ENCODE measurements around the gene ABI3BP.

Gene ABI3BP

DNA sequence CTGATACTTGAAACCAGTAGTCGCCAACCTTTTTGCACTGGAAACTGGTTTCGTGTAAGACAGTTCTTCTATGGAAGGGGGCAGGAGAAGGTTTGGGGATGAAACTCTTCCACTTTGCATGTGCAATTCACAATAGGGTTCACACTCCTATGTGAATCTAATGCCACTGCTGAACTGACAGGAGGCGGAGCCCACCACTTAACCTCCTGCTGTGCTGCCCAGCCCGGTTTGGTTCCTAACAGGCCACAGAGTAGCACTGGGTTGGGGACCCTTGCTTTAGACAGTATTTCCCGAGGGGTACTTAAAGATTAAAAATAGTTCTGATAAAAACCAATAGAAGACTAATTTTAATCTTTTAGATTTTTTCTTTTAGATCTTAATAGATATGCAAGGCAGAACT is 272.8 kb downstream of the ABI3BP start:
- DNase-seq (ENCODE audit: low spot score), result no peak

DNA sequence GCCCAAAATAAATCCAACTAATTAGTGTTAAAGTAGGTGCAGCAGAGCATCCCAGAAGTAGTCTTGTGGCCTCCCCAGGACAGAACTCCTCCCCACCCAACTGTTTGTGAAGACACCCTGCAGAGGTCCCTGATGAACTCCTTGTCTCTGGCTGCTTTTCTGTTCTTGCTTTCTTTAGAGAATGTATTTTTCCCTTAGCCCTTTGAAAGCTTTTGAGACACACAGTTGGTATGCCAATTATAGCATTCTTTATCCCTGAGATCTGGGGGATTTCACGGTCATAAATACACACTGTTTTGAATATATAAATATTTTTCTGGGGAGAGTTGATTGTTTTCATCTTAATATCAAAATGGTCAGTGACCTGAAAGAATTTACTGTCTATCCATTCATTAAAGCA is 274.1 kb downstream of the ABI3BP start:
- DNase-seq (ENCODE audit: low spot score), result no peak

- no peak for DNase-seq (ENCODE audit: low spot score)
Measured at GRCh38 chr3:100717637-100718487, 275.4 kb downstream of the ABI3BP start.

DNA sequence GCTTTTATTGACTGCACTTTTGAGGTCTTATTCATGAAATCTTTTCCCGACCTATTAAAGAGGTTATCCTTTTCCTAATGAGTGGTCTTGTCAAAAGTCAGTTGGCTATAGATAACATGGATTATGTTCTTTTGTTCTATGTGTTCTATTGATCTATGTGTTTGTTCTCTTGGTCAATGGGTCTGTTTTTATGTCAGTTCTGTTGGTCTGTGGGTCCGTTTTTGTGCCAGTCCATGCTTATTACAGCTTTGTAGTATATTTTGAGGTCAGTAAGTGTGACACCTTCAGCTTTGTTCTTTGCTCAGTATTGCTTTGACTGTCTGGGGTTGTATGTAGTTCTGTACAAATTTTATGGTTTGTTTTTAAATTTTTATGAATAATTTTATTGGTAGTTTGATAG is 276.2 kb downstream of the ABI3BP start:
- no peak for DNase-seq (ENCODE audit: low spot score)

DNA sequence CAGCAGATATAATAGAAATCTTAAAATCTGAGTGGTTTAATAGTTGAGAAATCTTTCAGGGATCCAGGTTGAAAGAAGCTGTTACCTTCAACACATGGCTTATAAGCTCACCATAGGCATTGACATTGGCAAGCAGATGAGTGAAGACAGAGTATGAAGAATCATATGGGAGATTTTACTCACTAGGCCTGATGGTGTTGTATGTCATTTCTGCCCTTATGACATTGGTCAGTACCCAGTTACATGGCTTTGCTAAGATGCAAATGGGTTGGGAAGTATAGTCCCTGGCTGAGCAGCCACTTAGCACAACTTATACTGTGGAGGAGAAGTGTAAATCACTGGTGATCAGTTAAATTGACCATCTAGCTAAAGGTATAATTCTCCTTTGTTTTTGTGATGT is 278.0 kb downstream of the ABI3BP start:
- DNase-seq (ENCODE audit: low spot score), result no peak

DNA sequence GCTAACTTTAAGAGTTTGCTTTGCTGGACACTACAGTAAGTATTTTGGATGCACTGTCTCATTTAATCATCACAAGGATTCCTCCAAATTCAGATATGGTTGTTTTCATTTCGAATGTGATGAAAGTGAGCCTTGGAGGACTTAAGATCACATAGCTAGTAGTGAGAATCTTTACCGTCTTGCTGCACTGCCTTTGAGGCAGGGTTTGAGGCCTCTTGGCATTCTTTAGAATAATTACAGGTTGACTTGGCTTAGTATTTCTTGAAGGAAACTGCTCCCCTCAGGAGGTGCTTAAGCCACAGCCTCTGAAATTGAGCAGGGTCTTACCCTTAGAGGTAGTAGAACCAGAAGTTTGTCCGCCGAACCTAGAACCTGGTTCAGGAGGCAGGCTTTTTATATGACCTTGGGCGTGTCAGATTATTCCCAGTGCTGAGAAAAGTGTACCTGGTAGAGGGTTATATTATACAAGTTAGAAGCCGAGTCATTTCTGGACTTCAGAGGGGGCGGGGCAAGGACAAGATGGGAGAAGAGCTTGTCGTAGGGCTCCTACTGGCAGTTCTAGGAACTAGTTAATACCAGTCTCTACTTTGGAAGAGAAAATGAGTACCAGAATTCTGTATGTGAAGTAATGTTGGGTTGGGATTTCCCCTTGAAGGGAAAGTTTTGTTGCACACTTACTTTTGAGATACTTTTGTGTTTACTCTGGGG is 282.8 kb downstream of the ABI3BP start:
- no peak for DNase-seq (ENCODE audit: low spot score)

DNA sequence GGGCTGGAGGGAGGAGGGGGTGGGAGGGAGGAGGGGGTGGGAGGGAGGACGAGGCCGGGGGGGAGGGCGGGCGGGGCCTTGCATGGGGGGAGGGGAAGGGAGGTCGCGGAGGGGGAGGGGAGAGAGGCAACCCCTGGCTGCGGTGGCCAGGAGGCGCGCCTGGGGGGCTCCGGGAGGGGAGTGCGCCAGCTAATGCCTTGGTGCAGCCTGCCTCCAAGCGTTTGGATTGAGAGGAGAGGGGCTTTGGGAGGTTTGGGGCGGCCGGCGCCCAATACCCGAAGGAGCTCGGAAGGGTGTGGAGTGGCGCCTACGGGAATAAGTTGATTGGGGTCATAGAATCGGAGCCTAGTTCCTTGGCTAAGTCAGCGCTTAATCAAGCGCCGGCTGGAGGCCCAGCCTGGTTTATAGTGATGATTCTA is 283.4 kb downstream of the ABI3BP start:
- peak; percentile 7 for DNase-seq (ENCODE audit: low spot score)

DNA sequence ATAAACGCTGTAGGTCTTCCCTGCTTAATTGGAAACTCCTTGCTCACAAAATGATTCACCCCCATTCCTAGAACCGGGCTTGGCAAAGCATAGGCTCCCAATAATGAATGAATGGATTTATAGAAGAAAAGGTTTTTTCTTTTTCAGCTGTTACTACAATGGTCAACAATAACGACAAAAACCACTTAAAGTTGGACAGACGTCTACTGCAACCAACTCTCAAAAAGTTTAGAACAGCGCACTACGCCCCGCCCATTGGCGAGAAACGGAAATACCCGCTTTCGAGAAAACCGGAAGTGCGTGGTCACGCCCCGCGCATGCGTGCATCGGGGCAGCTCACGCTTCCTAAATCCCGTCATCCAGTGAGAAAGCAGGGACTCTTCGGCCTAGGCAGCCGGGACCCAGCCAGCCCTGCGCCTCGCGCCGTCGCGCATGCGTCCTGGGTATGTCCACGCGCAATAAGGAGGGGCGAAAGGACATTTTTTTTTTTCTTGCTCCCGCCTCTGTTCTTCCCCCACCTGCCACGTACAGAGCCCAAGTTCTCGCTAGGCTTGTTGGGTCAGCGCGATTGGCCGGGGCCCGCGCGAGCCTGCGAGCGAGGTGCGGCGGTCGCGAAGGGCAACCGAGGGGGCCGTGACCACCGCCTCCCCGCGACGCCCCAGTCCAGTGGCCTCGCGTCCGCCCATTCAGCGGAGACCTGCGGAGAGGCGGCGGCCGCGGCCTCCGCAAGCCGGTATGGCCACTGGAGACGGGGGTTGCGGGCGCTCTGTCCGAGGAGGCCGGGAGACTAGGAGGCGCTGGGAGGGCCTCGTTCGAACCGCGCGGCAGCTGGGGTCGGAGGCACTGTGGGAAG is 284.0 kb downstream of the ABI3BP start, which contains the start of gene TFG:
Gene TFG, plus strand, starts transcription at position 506 of the 853 bp plus-strand sequence. CDS start 4,192 bp downstream, outside the sequence.
- peak; percentile 98 for DNase-seq (ENCODE audit: low spot score)

DNA sequence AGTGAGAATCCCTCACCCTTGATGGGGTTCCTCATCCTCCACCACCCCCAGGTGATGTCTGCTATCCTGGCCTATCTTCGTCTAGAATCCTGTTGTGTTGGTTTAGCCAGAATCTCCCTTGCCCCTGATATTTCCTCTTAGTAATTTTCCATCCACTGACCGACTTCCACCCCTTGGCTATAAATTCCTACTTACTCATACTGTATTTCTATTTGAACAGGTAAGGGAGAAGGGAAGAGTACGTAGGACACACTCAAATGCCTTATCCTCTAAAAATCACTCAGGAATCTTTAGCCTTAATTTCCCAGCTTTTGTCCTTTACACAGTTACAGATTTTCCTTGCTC is 284.6 kb downstream of the ABI3BP start:
- DNase-seq (ENCODE audit: low spot score), result no peak

- DNase-seq (ENCODE audit: low spot score), result no peak
Measured at GRCh38 chr3:100706365-100706764, 286.9 kb downstream of the ABI3BP start.

DNA sequence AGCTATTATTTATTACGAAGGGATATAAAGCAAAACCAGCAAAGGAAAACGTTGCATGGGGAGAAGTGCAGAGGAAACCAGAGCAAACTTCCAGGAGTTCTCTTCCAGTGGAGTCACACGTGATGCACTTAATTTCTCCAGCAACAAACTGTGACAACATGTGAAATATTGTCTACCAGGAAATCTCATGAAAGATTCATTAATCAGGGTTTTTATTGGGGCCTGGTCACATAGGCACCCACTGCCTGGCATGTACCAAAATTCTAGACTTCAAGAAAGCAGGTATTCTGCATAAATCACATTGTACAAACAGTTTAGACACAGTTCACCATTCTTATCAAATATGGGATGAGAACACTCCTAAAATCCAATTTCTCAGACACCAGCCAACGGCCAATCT is 289.4 kb downstream of the ABI3BP start:
- DNase-seq (ENCODE audit: low spot score), result no peak

GRCh38 chr3:100702980-100703345 is 290.3 kb downstream of the ABI3BP start:
- no peak for DNase-seq (ENCODE audit: low spot score)

DNA sequence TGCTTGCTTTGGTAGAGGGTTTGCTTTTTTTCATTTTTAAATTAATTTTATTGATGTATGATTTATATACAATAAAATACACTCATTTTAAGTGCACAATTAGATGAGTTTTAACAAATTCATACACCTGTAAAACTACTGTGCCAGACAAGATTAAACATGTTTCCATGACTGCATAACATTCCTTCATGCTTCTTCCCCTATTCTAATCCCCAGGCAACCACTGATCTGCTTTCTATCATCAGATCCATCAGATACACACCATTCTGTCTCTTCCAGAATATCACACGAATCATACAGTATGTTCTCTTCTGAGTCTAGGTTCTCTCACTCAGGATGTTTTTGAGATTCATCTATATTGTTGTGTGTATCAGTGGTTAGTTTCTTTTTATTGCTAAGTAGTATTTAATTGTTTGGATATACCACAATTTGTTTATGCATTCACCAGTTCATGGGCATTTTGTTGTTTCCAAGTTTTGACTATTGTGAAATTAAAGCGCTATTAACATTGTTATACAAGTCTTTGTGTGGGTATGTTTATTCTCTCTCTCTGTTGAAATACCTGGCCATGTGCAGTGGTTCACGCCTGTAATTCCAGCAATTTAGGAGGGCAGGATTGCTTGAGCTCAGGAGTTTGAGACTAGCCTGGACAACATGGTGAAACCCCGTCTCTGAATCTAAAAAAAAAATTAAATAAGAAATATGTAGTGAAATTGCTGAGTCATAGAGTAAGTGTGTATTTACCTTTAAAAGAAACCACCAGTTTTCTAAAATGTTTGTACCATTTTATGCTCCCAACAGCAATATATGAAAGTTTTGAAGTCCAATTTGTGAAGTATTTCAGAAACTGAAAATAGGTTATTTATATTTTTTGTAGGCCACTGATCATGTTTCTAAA is 290.9 kb downstream of the ABI3BP start:
- DNase-seq (ENCODE audit: low spot score), result no peak

DNA sequence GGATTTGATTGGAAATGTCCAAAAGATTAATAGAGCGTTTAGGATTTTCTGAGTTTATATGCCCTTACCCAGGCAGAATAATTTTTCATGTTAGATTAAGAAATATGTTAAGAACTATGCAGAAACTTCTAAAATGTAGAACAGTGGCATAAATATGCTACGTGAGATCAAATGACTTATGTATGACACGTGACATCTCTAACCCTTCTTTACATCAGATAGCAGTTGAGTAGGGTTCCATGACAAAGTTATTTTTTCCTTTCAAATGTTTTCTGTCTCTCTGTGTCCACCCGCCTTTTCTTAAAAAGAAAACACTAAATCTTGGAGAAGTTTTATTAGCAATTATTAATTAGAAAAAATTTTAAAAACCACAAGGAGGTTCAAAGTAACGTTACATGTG is 292.5 kb downstream of the ABI3BP start:
- no peak for DNase-seq (ENCODE audit: low spot score)

Measured in Ammon's horn (tissue), 1 donor.